HG02678 (cell line): ENCODE results near the gene TARS1.

Experiments
- ATAC-seq: cut with Tn5 transposase; IDR thresholded peaks from one replicate; pipeline ENCODE4 v1.9.1; 2021; ENCODE audit warnings: mild to moderate bottlenecking, moderate library complexity; ENCODE audit not compliant: unreplicated experiment

The TARS1 gene

DNA sequence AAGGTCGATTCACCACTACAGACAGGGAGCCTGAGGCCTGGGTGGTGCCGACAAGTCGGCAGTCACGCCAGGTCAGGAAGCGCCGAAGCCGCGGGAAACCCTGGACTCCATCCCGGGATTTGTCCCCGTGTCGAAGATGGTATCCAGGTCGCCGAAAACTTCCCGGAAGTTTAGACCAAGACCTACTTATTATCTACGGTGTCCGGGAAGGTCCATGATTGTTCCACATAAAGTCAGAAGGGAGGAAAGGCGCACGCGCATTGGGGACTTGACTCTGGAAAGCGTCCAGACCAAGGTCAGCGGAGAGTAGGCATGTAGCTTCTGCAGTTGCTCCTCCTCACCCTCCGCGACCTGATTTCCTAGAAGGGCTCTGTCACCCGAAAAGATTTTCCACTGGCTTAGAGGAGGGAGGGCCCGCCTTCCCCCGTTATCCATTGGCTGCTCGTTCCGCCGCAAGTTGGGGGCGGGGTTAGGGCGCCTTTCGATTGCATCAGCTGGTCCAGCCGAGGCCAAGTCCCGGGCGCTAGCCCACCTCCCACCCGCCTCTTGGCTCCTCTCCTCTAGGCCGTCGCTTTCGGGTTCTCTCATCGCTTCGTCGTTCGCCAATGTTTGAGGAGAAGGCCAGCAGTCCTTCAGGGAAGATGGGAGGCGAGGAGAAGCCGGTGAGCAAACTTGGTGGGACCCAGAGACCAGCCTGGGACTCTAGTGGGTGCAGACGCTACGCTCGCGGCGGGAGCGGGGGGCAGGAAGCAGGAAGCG, at the start of gene TARS1:
TSS of gene TARS1 (plus strand) at position 484 of the 759 bp plus-strand sequence. CDS start at position 606, 122 bp downstream.
- peak; percentile 94 for ATAC-seq

DNA sequence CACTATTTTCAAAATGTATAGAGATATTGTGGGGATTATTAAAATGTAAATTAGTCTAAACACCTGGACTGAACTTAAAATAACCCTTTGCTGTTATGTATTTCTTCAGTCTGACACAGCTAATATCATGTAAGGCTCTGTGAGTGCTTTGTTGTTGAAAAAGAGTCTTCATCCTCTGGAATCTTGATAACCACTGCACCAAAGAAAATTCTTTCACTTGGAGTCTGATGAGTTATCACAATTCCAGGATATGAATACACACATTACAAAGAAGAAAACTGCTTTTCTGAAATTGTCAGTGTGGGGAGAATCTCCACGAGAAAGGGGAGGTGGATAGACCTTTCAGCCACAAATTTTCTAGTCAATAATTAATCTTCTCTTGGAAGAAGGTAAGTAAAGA, 42.3 kb upstream of the TARS1 start:
- no peak for ATAC-seq

DNA sequence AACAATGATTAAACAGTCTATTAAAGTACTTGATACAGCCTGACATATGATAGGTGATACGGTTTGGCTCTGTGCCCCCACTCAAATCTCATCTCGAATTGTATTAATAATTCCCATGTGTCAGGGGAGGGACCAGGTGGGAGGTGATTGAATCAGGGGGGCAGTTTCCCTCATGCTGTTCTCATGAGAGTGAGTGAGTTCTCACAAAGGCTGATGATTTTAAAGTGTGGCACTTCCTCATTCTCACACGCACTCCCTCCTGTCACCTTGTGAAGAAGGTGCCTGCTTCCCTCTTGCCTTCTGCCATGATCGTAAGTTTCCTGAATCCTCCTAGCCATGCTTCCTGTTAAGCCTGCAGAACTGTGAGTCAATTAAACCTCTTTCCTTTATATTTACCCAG, 40.1 kb upstream of the TARS1 start:
- ATAC-seq: no peak

DNA sequence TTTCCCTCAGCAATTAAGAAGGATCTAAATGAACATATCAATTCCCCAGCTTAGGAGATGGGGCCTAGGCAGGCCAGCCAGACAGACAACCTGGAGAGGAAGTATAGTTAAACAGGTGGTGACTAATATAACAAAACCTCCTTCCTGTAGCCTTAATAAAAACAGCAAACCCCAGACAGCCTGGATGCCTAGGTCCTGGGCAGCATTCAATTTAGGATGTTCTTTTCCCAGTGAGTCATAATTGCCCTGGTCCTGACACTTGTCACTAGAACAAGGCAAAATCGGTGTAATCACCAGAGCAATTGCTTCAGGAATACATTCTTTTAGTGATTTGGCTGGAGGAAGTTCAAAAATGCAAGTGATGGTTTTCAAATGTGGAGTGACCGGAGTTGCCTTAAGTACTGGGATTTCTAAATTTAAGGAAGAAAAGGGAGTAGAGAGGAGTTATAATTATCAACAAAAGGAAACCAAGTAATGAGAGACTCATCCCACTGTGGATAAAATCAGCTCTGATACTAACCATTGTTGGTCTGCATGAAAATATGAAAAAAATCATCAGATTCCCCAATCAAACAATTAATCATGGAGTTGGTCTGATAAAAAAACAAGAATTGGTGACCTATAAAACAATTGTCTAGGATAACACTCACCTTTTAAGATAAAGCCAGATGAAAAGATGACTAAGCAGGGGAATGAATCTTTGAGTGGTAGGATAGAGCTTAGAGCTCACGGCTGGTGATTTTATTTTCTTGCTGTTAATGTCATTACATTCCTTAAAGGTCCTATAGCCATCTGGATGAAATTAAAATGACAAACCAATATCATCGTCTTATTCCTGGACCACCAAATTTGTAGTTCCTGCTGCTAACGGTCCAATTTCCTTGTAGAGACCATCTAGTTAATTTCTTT, 39.0 kb upstream of the TARS1 start:
- ATAC-seq: no peak

DNA sequence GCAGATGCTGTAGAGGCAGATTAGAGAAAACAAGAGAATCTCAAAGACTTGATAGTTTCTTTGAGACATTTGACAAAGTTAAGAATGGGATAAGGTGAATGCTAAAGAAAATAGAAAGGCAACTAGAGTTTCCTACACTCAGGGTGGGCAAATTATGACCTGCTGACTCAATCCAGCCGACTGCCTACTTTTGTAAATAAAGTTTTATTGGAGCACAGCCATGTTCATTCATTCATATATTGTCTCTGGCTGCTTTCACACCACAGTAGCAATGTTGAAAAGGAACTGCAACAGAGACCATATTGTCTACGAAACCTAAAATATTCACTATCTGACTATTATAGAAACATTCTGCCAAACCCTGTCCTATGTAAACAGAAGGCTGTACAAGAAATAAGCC, 37.6 kb upstream of the TARS1 start:
- ATAC-seq: no peak

DNA sequence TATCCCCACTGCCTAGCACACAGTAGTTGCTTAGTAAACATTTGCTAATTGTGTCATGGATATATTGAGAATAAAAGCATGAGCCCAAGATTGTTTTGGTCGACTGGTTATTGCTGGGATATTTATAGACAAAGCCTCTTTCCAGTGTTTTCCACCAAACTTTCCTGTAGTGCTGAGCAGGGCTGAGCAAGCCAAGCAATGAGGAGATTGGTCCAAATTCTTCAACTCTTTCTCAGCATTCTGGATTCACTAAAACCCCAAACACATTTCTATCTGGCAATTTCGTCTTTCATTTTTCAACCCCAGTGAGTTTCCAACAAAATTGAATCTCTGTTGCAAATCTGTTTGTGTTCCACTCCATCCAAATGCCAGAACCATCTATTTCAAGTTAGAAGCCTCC, 31.9 kb upstream of the TARS1 start:
- ATAC-seq: no peak

DNA sequence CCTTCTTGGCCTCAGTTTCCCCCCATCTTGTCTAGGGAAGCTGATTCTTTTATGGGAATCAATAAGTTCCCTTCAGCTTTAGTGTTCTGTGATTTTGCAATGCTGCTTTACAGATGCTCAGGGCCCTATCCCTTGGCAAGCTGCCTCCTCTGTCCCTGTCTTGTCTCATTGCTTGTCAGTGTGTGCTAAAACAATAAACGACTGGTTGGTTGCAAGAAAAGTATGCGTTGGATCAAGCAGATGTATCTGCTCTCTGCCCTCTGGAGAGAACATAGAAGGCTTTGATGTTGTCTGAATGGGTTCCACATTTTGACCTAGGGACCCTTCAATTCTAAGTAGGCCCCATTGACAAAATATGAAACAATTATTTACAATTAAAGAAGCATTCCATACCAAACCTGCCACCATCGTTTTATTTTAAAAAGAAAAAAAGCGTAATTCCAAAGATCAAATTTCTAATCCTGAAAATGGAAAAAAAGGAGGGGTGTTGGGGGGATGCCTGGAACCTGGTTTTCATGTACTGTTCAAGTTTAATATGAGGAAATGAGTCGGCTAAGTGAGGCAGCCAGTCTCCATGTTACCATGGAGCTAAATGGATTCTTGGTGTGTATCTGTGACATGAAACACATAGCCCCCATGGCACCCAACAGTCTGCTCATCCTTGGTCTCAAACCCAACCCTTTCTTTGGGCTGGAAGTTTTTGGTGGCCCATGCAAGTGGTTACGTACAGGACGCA, 31.2 kb upstream of the TARS1 start:
- ATAC-seq: no peak

DNA sequence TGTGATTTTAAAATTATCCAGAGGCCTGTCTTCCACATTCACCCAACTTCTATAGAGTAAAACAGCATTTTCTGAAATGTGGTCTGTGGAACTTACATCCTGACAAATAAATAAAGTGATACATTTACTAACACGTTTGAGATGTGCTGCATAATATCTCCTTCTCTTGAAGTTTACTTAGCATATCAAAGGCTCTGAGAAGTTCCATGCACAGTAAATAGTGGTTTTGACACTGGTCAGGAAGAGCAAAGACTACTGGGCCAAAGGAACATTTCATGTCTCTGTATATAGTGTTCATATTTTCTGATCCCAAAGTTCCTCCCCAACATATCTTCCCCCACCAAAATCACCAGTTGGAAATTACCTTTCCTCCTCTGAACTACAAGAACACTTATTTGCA, 30.5 kb upstream of the TARS1 start:
- ATAC-seq: no peak

DNA sequence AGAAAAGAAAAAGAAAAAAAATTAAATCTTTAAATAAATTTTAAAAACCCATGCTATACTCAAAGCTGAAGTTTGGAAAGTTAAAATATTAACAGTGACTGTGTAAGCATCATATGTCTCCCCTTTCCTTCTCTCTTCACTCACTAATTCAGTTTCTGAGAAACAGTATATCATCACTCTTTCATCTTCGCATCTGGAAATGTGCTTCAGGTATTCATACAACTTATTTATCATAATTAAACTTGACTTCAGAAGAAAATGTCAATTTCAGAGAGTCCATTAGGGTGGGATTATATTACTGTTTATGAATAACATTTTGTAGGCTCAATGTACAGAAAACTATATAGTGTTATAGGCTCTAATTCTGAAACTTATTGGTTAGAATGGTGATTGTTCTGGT, 29.3 kb upstream of the TARS1 start:
- no peak for ATAC-seq

DNA sequence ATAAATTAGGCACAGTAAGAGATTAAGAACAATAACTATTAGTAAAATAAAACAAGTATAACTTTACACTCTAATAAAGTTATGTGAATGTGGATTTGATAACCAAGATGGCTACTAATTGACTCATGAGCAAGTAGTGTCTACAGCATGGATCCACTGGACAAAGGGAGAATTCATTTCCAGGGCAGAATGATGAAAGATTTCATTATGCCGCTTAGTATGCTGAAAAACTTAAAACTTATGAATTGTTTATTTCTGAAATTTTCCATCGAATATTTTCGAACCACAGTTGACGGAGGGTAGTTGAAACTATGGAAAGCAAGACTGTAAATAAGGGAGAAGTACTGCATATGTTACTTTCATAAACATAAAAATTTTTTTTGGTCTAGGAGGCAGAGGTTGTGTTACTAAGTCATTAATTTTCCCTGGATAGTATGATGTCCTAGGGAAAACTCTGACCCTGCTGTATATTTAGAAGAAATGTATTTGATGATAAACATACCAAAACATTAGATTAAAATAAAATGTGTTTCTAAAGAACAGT, 24.9 kb upstream of the TARS1 start:
- ATAC-seq: no peak

DNA sequence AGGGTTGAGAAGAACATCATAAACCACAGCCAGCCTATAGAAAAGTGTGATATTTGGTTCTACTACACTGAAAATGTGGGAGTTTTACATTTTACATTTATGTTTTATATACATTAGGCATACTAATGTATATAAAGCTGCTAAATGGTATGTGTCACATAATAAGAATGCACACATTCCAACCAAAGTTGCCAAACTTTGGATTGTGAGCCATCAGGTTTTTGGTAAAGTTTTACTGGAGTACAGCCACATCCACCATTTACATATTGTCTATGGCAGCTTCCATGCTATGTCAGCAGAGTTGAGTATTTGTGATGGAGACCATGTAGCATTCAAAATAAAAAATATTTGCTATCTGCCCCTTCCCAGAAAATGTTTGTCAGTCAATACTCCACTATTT, 23.1 kb upstream of the TARS1 start:
- no peak for ATAC-seq

DNA sequence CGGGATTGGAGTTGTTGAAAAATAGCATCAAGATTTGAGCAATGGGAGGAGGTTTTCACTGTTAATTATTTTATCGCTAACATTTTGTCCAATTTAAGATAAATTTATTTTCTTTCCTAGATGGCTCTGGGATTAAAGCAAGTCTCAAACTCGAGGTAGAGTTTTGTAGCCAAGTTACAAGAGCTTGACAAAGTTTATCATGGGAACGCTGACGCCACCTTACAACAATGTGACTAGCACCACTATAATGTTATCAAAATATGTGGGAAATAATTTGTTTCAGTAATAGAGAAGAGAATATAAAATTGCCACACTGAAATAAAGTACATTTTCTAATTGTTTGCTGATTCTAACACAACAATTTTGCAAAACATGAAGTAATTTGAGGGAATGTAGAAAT, 19.8 kb upstream of the TARS1 start:
- no peak for ATAC-seq

DNA sequence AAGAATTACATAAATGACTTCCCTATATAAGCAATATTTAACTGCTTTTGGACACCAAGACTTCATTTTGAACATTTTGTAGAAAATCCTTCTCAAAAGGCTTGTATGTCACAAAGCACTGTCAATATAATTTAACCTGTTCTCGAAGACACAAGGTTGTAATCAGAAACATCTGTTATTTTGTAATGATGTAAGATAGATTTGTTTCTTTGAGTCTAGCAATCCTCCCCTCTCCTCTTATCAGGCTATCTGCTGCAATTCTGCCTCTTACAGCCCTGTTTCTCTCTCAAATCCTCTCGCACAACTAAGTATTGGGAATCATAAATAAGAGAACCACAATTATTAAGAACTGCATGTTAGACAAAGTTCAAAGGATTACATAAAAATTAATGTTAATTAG, 18.6 kb upstream of the TARS1 start:
- ATAC-seq: no peak

DNA sequence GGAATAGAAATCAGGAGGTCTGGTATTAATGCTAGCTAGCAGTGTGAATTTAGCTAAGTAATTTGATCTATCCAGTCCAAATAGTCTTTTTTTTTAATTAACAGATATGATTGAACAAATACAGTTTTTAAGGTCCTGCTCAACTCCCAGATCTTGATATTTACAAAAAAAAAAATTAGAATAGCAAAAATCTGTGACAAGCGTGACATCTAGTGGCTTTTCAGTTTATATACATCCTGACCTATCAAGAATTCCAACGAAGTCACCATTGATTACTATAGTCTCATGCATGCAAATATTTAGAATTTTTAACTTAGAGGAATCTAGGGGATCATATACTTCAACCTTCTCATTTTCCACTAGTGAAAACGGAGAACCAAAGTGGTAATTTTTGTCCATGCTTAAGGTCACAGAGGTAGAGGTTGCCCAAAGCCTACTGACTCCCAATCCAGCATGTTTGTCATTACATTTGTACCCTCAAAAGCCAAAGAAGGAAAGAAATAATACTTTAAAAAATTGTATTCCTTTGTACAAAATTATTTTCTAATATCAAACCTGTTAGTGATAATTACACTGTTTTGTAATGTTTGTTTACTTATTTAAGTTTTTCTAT, 17.6 kb upstream of the TARS1 start:
- no peak for ATAC-seq

DNA sequence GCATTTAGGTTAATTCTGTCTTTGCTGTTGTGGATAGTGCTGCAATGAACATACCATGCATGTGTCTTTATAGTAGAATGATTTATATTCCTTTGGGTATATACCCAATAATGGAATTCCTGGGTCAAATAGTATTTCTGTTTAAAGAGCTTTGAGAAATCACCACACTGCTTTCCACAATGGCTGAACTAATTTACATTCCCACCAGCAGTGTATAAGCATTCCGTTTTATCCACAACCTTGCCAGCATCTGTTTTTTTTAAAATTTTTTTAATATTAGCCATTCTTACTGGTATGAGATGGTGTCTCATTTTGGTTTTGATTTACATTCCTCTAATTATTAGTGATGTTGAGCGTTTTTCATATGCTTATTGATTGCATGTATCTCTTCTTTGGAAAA, 15.5 kb upstream of the TARS1 start:
- no peak for ATAC-seq

DNA sequence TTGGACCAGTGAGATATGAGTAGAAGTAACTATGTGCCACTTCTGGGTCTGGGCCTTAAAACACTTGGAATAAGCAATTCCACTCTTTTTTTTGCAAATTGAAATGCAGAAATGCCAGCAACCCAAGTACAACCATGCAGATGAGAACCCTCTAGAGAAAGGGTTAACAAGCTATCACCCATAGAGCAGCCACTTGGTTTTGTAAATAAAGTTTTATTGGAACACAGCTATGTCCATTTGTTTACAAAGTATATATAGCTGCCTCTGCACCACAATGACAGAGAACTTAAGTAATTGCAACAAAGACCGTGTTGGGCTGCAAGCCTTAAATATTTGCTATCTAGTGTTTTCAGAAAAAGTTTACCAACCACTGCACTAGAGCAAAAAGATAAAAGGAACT, 9.8 kb upstream of the TARS1 start:
- no peak for ATAC-seq

DNA sequence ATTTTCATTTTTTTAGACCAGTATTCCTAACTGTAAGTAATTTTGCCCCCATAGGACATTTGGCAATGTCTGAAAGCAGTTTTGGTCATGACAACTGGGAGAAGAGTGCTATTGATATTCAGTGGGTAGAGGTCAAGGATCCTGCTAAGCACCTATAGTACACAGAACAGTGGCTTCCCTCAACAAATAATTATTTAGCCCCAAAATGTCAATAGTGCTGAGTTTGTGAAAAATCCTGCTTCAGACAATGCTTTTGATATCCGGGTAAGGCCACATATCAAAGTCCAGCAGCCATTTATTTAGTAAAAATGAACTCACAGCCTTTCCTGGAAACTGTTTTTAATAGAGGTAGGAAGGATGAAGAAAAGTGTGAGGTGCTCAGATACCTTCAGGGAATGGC, 8.1 kb upstream of the TARS1 start:
- no peak for ATAC-seq

DNA sequence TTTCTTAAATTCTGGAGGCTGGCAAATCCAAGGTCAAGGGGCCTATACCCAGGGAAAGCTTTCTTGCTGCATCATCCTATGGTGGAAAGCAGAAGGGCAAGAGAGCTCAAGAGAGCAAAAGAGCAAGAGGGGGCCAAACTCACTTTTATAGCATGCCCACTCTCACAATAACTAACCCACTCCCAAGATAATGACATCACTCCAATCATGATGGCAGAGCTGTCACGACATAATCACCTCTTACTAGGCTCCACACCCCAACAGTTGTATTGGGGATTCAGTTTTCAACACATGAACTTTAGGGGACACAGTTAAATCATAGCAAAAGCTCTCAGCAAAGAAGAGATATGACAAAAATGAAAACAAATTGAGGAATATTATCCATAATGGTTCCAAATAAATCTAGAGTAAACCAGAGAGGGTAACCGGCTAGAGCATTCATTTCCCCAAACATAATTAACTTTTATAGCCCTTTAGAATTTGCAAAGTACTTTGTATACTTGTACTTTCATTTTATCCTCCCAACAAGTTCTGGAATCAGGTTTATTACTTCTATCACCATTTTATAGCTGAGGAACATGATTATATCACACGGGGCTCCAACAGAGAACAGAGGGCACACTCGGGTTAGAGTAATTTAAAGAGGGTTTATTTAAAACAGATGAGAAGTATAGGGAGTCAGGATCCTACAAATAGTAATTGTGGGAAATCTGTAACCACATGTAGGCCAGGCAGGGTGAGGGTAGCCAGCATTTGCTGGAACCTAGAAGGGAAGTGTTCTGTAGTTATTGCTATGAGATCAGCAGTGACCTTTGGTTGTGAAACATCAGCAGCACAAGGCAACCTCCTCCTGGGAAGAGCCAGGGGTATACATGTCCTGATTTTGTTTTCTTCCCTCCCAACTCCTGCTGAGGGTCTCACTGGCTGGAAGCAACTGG, 7.2 kb upstream of the TARS1 start:
- no peak for ATAC-seq

DNA sequence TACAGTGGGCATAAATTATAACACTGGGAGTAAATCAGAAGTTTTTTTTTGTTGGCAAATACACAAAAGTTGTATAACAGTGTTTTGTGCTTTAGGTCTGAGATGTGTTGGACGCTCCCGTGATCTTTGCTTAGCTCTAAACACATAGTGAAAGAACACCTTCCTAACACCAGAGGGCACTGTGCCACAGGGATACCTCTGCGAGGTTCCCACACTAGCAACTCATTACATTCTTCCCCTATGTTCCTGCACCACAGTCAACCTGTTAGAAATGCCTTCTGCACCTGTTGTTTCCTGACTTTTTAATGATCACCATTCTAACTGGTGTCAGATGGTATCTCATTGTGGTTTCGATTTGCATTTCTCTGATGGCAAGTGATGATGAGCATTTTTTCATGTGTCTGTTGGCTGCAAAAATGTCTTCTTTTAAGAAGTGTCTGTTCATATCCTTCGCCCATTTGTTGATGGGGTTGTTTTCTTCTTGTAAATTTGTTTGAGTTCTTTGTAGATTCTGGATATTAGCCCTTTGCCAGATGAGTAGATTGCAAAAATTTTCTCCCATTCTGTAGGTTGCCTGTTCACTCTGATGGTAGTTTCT, 4.8 kb upstream of the TARS1 start:
- peak; percentile 47 for ATAC-seq
